Kidney (tissue), 14 donors: ENCODE results near the gene MARK2. TPM values are rescaled to one million over a fixed set of nuclear protein-coding genes. Genes with fewer than 3 reads are reported as not detected.

ENCODE experiments used
- DNase-seq, 5 donors: peaks; one replicate each; pipeline ENCODE4 v3.0.0-alpha.2; 2013 to 2020
- FAIRE-seq: peaks from 2 replicates; lab custom pipeline; 2012; peaks lifted over from hg19 to GRCh38; lab: Jason Lieb, UNC
- H3K27ac ChIP-seq, 2 donors: one replicate each; pipeline ENCODE4 v1.7.0; 2013; ENCODE audit warnings: low read depth in 2 of 2, low read length in 2 of 2, inconsistent platforms in 1 of 2
- H3K27me3 ChIP-seq: one replicate; pipeline ENCODE4 v1.7.1; 2013; ENCODE audit warnings: low read length, inconsistent platforms; ENCODE audit not compliant: control insufficient read depth, insufficient read depth
- H3K36me3 ChIP-seq, 3 donors: one replicate each; pipeline versions ENCODE4 v1.7.0 to v1.7.1; 2013; ENCODE audit warnings: low read length in 3 of 3, control low read depth in 1 of 3, inconsistent platforms in 1 of 3; ENCODE audit not compliant: insufficient read depth in 3 of 3, control insufficient read depth in 2 of 3
- H3K4me1 ChIP-seq, 3 donors: one replicate each; pipeline versions ENCODE4 v1.7.0 to v1.7.1; 2013; ENCODE audit warnings: low read length in 3 of 3, inconsistent platforms in 1 of 3, low read depth in 1 of 3; ENCODE audit not compliant: control insufficient read depth in 2 of 3, insufficient read depth in 2 of 3
- H3K4me3 ChIP-seq, 3 donors: one replicate each; pipeline versions ENCODE4 v1.7.0 to v1.8.1; 2013; ENCODE audit warnings: low read length in 3 of 3, control low read depth in 1 of 3, inconsistent platforms in 1 of 3
- H3K9ac ChIP-seq, 3 donors: one replicate each; pipeline versions ENCODE4 v1.7.0 to v1.7.1; 2013; ENCODE audit warnings: low read length in 3 of 3, control low read depth in 1 of 3, inconsistent platforms in 1 of 3
- H3K9me3 ChIP-seq, 3 donors: one replicate each; pipeline versions ENCODE4 v1.7.0 to v1.7.1; 2013; ENCODE audit warnings: low read length in 3 of 3, control low read depth in 1 of 3, inconsistent platforms in 1 of 3; ENCODE audit not compliant: control insufficient read depth in 2 of 3, insufficient read depth in 1 of 3
- CTCF ChIP-seq: IDR thresholded peaks from 3 replicates; pipeline ENCODE4 v1.5.1; 2012; ENCODE audit warnings: mild to moderate bottlenecking, moderate library complexity, borderline replicate concordance; ENCODE audit not compliant: insufficient read depth; ENCODE audit errors: extremely low read depth
- intact Hi-C: fragments of 100-400 bp; cut with DNase I; formaldehyde crosslinking; loops from one replicate; pipeline ENCODE4 v1.11.1; 2022
- polyA plus RNA-seq: library from polyadenylated mRNA; stranded (reverse); fragments of 350-450 nt; fragmentation: Illumina TruSeq; extraction: RNeasy Lipid Tissue Mini Kit (QIAGEN cat#74804); gene quantifications from one replicate; pipeline ENCODE4 v1.2.3, GENCODE V29; 2014; ENCODE audit warnings: low read depth, low replicate concordance; ENCODE audit not compliant: insufficient read depth
- total RNA-seq: library from RNA; stranded (reverse); fragmentation: NEBNext Ultra II Directional; extraction: Animal tissue kit (Norgen Biotek cat#: 25700); gene quantifications from one replicate; pipeline ENCODE4 v1.2.1, GENCODE V29; 2021
- donor health status: control.
- donor health status: control.
- donor health status: control.
- donor health status: control.
- donor health status: control.
- donor health status: DM: yes; HTN: yes; CAD: no.
- donor health status: Normal renal cell carcinoma (clear cell type).

The MARK2 gene
- total and polyA plus RNA-seq, 2 donors from 2014 or later = 11.7 to 42.6 TPM

DNA sequence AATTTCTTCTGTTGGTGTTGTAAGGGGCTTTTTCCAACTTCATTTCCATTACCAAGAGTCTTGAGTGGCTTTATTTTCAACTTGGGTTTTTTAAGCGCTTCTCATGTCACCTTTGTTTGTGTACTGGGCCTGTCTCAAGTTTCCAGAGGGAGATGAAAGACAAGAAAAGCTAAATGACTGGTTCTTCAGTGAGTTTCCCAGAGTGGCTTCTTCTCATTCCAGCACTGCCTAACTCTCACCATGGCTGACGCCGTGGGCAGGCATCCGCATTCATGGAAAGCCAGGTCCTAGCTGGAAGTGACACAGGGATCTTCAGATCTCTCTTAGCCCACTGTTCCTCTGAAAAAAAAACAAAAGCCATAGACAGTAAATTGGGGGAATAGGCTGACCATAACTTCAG, 28.6 kb downstream of the MARK2 start:
- Histone ChIP-seq H3K36me3 (peaks cover 0 to 2% (median 0%) of the 10 kb centered on the region in 3 donors), H3K9ac (no peak overlapping the region), H3K27ac (no peak overlapping the region), H3K4me3 (no peak overlapping the region), H3K4me1 (peaks cover 5 to 40% (median 30%) of the 10 kb centered on the region in 3 donors), H3K9me3 (no peaks in the 10 kb centered on the region), H3K27me3 (no peaks in the 10 kb centered on the region)
- DNase-seq (peak in 1 of 5 donors; percentile 29), FAIRE-seq (no peak)
- intact Hi-C loops = no loop called here
- TF ChIP-seq CTCF = no peak

GRCh38 chr11:63868399-63869064, 29.6 kb downstream of the MARK2 start:
- peaks cover 5 to 48% (median 35%) of the 10 kb centered on the region in 3 donors for H3K4me1 ChIP-seq
- intact Hi-C loops = no loop called here
- H3K9ac ChIP-seq = no peak overlapping the region
- no peak for FAIRE-seq
- no peaks in the 10 kb centered on the region for H3K36me3 ChIP-seq
- no peak for TF ChIP-seq CTCF
- H3K9me3 ChIP-seq = no peaks in the 10 kb centered on the region
- peak in 1 of 5 donors; percentile 22 for DNase-seq
- no peak overlapping the region for H3K27ac ChIP-seq
- no peak overlapping the region for H3K4me3 ChIP-seq
- no peaks in the 10 kb centered on the region for H3K27me3 ChIP-seq

- H3K4me1 ChIP-seq = peaks cover 5 to 52% (median 41%) of the 10 kb centered on the region in 3 donors
- peak overlapping the region; percentile 22 to 30 for H3K27ac ChIP-seq
- no peak for FAIRE-seq
Measured at GRCh38 chr11:63869171-63869591, 30.3 kb downstream of the MARK2 start.

More at GRCh38 chr11:63869171-63869591, 30.3 kb downstream of the MARK2 start:
- H3K4me3 ChIP-seq = no peak overlapping the region
- peak overlapping the region in 1 of 3 donors; percentile 27 for H3K9ac ChIP-seq
- DNase-seq = peak in 1 of 5 donors; percentile 56
- H3K27me3 ChIP-seq = no peaks in the 10 kb centered on the region
- H3K36me3 ChIP-seq = no peaks in the 10 kb centered on the region
- no peaks in the 10 kb centered on the region for H3K9me3 ChIP-seq
- no peak for TF ChIP-seq CTCF
- intact Hi-C loops = no loop called here
